ENCODE measurements around the gene RAB1A. TPM values are rescaled to one million over a fixed set of nuclear protein-coding genes. Genes with fewer than 3 reads are reported as not detected.
"Not testable (repeated sequence)": the region's sequence is repeated elsewhere in the genome, so short reads cannot be mapped to it uniquely, and the experiment has no call there.

RAB1A gene
- total and polyA plus RNA-seq, 2 donors from 2014 or later, result 166 to 194 TPM

- intact Hi-C loops (cut with DNase I), result no loop called here
- no peak for TF ChIP-seq CTCF (IDR thresholded peaks at IDR 0.05; ENCODE audit: borderline replicate concordance, extremely low read depth, insufficient read depth)
- H3K27ac ChIP-seq (ENCODE audit: low read depth in 2 of 2, low read length in 2 of 2), result no peak overlapping the region
- H3K4me1 ChIP-seq (ENCODE audit: control insufficient read depth in 2 of 3, insufficient read depth in 2 of 3, low read depth in 1 of 3, low read length in 3 of 3), result no peaks in the 10 kb centered on the region
- DNase-seq (no peak), FAIRE-seq (no peak)
- no peaks in the 10 kb centered on the region for H3K36me3 ChIP-seq (ENCODE audit: control insufficient read depth in 2 of 3, insufficient read depth in 3 of 3, low read length in 3 of 3)
- H3K9me3 ChIP-seq (ENCODE audit: control insufficient read depth in 2 of 3, insufficient read depth in 1 of 3, low read length in 3 of 3), result no peaks in the 10 kb centered on the region
- no peaks in the 10 kb centered on the region for H3K27me3 ChIP-seq (ENCODE audit: control insufficient read depth, insufficient read depth, low read length)
- H3K4me3 ChIP-seq (ENCODE audit: low read length in 3 of 3), result no peak overlapping the region
- no peak overlapping the region for H3K9ac ChIP-seq (ENCODE audit: low read length in 3 of 3)
These were observed 46.1 kb upstream of the RAB1A start for GRCh38 chr2:65175894-65176530.

GRCh38 chr2:65174031-65174430 is 44.1 kb upstream of the RAB1A start:
- FAIRE-seq; DNase-seq; H3K4me3 ChIP-seq (ENCODE audit: low read length in 3 of 3); H3K36me3 ChIP-seq (ENCODE audit: control insufficient read depth in 2 of 3, insufficient read depth in 3 of 3, low read length in 3 of 3); H3K4me1 ChIP-seq (ENCODE audit: control insufficient read depth in 2 of 3, insufficient read depth in 2 of 3, low read depth in 1 of 3, low read length in 3 of 3); H3K27ac ChIP-seq (ENCODE audit: low read depth in 2 of 2, low read length in 2 of 2); H3K9me3 ChIP-seq (ENCODE audit: control insufficient read depth in 2 of 3, insufficient read depth in 1 of 3, low read length in 3 of 3); intact Hi-C loops (cut with DNase I); H3K27me3 ChIP-seq (ENCODE audit: control insufficient read depth, insufficient read depth, low read length); H3K9ac ChIP-seq (ENCODE audit: low read length in 3 of 3): not testable (repeated sequence)

GRCh38 chr2:65172994-65173790 is 43.3 kb upstream of the RAB1A start:
- no peaks in the 10 kb centered on the region for H3K27me3 ChIP-seq (ENCODE audit: control insufficient read depth, insufficient read depth, low read length)
- TF ChIP-seq CTCF (IDR thresholded peaks at IDR 0.05; ENCODE audit: borderline replicate concordance, extremely low read depth, insufficient read depth), result no peak
- H3K4me1 ChIP-seq (ENCODE audit: control insufficient read depth in 2 of 3, insufficient read depth in 2 of 3, low read depth in 1 of 3, low read length in 3 of 3), result peaks cover 0 to 4% (median 0%) of the 10 kb centered on the region in 3 donors
- no peaks in the 10 kb centered on the region for H3K9me3 ChIP-seq (ENCODE audit: control insufficient read depth in 2 of 3, insufficient read depth in 1 of 3, low read length in 3 of 3)
- no peak overlapping the region for H3K9ac ChIP-seq (ENCODE audit: low read length in 3 of 3)
- H3K27ac ChIP-seq (ENCODE audit: low read depth in 2 of 2, low read length in 2 of 2), result no peak overlapping the region
- intact Hi-C loops (cut with DNase I), result no loop called here
- no peaks in the 10 kb centered on the region for H3K36me3 ChIP-seq (ENCODE audit: control insufficient read depth in 2 of 3, insufficient read depth in 3 of 3, low read length in 3 of 3)
- FAIRE-seq (no peak), DNase-seq (no peak)
- no peak overlapping the region for H3K4me3 ChIP-seq (ENCODE audit: low read length in 3 of 3)

- H3K36me3 ChIP-seq (ENCODE audit: control insufficient read depth in 2 of 3, insufficient read depth in 3 of 3, low read length in 3 of 3); H3K4me1 ChIP-seq (ENCODE audit: control insufficient read depth in 2 of 3, insufficient read depth in 2 of 3, low read depth in 1 of 3, low read length in 3 of 3); H3K9me3 ChIP-seq (ENCODE audit: control insufficient read depth in 2 of 3, insufficient read depth in 1 of 3, low read length in 3 of 3); H3K27me3 ChIP-seq (ENCODE audit: control insufficient read depth, insufficient read depth, low read length); intact Hi-C loops (cut with DNase I): not testable (repeated sequence)
- FAIRE-seq, result peak; percentile 73
- Histone ChIP-seq H3K9ac (ENCODE audit: low read length in 3 of 3) (peak overlapping the region in 1 of 3 donors; percentile 20), H3K4me3 (ENCODE audit: low read length in 3 of 3) (peak overlapping the region in 1 of 3 donors; percentile 30), H3K27ac (ENCODE audit: low read depth in 2 of 2, low read length in 2 of 2) (peak overlapping the region; percentile 16 to 59)
- peak in 2 of 5 donors; percentile 76 to 78 for DNase-seq
These were observed 40.9 kb upstream of the RAB1A start for GRCh38 chr2:65170611-65171477.
